ENCODE results near the gene FAM163B.

The FAM163B gene

DNA sequence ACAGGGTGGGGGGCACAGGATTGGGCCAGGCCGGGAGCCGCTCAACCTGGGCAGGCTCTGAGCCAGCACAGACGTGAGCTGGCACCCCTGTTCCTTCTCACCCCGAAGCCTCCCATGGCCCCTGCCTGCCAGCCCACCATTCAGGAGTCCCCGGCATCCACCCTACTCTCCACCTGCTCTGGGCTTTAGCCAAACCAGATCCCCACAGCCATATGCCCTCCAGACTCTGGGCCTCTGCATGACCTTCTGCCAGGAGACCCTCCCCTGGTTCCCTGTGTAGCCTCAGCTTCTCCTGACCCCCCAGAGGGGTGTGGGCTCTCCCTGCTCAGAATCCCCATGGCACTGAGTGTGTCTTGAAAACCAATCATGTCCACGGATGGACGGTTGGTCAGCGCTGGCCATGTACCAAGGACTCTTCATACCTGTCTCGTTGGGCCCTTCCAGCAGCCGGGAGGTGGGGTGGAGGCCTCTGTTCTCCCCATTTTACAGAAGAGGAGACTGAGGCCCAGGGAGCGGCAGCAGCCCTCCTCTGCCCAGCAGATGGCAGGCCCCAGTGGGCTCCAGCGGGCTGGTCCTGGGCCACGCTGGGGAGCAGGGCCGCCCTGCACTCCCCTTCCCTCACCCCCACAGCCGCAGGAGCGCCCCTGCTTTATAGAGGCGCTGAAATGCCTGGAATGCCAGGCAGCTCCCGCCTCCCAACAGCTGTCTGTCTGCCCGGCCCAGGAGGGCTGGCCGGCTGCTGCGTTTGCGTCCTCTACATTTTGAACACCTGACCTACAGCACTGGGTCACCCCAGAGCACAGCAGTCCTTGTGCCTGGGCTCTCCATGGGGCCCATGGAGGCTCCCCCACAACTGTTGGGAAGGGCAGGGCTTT, 81.0 kb downstream of the FAM163B start:
- DNase-seq (ENCODE audit: low read depth in 2 of 2), result no peak

DNA sequence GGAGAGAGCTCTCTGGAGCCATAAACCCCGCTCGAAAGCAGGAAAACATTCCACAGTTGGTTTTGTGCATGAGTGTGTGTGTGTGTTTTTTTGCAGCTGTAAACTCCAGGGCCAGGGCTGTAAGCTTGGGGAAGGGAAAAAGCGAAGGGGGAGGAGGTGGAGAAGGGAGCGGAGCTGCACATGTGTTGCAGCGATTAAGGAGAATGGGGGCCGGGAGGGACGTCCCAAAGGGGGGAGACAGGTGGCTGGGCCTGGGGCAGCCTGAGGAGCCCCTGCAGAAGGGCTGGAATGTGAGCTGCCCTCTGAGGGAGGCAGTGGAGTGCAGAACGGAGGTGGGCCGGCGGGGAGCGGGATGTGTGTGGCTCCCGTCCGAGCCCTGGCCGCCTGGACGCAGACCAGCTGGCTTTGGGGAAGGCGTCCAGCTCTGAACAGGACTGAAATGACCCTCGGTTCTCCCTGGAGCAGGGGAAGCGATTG, 81.7 kb downstream of the FAM163B start:
- no peak for DNase-seq (ENCODE audit: low read depth in 2 of 2)

Data from stimulated activated CD8-positive, alpha-beta memory T cell treated with anti-CD3 and anti-CD28 coated beads, Interleukin-7, amount 100 ng/mL, for 1 hour (primary cell).